GM12874 (cell line): ENCODE results near the gene CCDC192.

Experiments
- TF ChIP-seq, protein P1 (sequence below): IDR thresholded peaks from 2 replicates; pipeline ENCODE4 v1.5.1; 2011; ENCODE audit warnings: low read depth, mild to moderate bottlenecking, control low read depth, low read length, moderate library complexity; ENCODE audit not compliant: insufficient read depth

The CCDC192 gene

GRCh38 chr5:127885176-127885575, 182.0 kb downstream of the CCDC192 start:
- TF ChIP-seq, protein P1, sequence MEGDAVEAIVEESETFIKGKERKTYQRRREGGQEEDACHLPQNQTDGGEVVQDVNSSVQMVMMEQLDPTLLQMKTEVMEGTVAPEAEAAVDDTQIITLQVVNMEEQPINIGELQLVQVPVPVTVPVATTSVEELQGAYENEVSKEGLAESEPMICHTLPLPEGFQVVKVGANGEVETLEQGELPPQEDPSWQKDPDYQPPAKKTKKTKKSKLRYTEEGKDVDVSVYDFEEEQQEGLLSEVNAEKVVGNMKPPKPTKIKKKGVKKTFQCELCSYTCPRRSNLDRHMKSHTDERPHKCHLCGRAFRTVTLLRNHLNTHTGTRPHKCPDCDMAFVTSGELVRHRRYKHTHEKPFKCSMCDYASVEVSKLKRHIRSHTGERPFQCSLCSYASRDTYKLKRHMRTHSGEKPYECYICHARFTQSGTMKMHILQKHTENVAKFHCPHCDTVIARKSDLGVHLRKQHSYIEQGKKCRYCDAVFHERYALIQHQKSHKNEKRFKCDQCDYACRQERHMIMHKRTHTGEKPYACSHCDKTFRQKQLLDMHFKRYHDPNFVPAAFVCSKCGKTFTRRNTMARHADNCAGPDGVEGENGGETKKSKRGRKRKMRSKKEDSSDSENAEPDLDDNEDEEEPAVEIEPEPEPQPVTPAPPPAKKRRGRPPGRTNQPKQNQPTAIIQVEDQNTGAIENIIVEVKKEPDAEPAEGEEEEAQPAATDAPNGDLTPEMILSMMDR = no peak

DNA sequence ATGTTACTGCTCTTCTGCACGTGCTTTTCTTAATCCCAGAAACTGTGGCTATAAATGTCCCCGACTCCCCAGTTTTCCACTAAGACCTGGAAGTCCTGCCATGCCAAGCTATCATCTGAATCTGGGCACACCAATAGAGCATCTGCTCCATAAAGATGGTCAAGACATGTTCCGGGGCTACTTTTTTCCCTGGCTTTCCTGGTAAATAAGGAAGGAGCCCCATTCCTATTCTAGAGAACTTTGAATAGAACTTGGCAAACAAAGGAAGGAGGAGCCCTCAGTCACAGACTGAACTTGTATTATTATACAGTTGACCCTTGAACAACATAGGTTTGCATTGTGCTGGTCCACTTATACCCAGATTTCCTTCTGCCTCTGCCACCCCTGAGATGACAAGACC, 182.9 kb downstream of the CCDC192 start:
- TF ChIP-seq, protein P1 = no peak

DNA sequence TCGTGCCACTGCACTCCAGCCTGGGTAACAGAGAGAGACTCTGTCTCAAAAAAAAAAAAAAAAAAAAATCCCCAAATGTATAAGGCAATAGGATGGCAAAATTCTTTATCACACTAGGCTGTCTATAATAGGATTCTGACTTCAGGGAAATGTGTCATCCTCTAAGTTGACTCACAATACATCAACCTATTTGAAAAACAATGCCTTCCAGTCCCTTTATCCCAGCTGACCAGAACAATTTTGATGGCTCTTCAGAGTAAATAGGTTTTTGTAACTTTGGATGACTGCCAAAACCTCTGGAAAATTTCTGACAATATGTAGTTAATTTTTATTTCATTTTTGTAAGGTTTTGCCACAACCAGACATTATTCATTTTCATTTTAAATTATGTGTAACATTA, 184.1 kb downstream of the CCDC192 start:
- TF ChIP-seq, protein P1 = no peak

DNA sequence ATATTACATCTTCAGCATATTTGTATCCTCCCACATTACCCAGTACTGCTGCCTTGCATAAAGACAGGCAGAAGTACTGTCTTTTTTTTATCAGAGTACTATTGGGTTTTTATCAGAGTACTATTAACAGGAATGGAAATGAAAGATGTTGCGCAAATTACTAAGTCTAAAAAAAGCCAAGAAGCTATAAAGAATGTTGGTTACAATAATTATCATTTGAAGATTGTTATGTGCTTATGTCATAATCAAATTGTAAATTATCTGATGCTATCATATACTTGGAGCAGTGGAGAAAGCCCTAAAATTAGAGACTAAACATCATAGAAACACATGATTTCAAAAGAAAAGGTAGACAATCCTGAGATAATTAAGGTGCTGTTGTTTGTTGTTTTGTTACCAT, 188.8 kb downstream of the CCDC192 start:
- TF ChIP-seq, protein P1 = no peak

DNA sequence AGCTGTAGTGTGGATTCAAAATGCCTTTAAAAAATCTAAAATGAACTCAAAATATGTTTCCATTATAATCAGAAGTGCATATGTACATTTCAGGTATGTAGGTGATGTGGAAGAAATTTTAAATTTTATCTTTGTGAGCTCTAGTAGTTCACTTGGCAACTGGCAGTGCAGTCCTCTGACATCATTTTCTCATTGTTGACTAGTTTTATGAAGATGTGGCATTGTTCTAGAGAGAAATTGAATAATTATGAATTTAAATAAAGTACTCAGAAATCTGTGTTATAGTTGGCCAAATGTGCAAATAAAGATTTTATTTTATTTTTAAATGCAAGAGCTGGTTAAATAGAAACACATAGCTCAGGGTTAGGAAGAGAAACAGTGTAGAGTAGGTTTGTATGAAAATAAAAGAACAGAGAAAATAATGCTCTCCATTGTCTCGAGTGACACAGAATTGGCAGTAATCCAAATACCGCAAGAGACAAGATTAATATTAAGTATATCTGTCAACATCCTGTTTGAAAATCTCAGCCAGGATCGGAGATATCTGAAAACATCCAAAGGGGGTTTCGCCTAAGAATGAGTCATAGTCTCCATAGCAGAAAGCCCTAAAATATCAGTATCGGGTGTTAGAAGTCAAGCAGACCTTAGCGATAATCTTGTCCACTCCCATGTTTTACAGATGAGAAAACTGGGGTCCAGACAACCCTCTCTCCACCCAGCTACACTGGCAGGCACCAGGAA, 189.4 kb downstream of the CCDC192 start:
- TF ChIP-seq, protein P1 = no peak

DNA sequence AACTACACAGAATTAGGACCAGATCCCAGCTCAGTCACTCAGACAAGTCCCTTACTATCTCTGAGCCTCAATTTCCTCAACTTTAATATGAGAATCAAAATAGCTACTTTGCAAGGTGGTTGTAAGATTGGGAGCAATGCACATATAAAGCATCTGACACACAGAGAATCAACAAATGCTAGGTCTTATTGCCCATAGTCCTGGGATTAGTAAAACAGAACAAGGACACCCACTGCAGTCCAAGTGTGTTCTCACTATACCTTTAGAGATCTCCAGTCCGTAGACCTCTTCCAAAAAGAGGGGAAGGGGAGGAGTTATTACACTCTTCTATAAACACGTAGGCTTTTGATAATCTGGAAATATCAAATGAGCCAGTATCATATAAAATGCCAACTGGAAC, 190.0 kb downstream of the CCDC192 start:
- TF ChIP-seq, protein P1 = no peak

- TF ChIP-seq, protein P1 = no peak
Measured at GRCh38 chr5:127894461-127894860, 191.3 kb downstream of the CCDC192 start.
